GM18870 (cell line): ENCODE measurements around the gene ZNF142.

ENCODE experiments used
- ATAC-seq: cut with Tn5 transposase; IDR thresholded peaks from one replicate; pipeline ENCODE4 v1.9.1; 2021; ENCODE audit warnings: moderate library complexity; ENCODE audit not compliant: unreplicated experiment

ZNF142 gene

GRCh38 chr2:218648088-218648786 is 11.2 kb downstream of the ZNF142 start:
- no peak for ATAC-seq

- no peak for ATAC-seq
Measured at GRCh38 chr2:218645126-218645525, 14.3 kb downstream of the ZNF142 start.

- no peak for ATAC-seq
Measured at GRCh38 chr2:218644721-218645120, 14.7 kb downstream of the ZNF142 start.

GRCh38 chr2:218643751-218644310 is 15.6 kb downstream of the ZNF142 start:
- no peak for ATAC-seq

- ATAC-seq = no peak
Measured at GRCh38 chr2:218642786-218643185, 16.6 kb downstream of the ZNF142 start.

GRCh38 chr2:218642121-218642656 is 17.2 kb downstream of the ZNF142 start:
- no peak for ATAC-seq

GRCh38 chr2:218638372-218638771 is 21.1 kb downstream of the ZNF142 start:
- ATAC-seq = no peak

GRCh38 chr2:218635719-218636118 is 23.7 kb downstream of the ZNF142 start:
- ATAC-seq = no peak

- ATAC-seq = no peak
Measured at GRCh38 chr2:218631837-218632236, 27.6 kb downstream of the ZNF142 start.

GRCh38 chr2:218627939-218628338 is 31.5 kb downstream of the ZNF142 start:
- no peak for ATAC-seq

- ATAC-seq = no peak
Measured at GRCh38 chr2:218626369-218626768, 33.1 kb downstream of the ZNF142 start.

GRCh38 chr2:218623366-218623705 is 36.1 kb downstream of the ZNF142 start:
- no peak for ATAC-seq

- ATAC-seq = no peak
Measured at GRCh38 chr2:218622606-218623365, 36.6 kb downstream of the ZNF142 start.

- ATAC-seq = no peak
Measured at GRCh38 chr2:218621007-218621406, 38.4 kb downstream of the ZNF142 start.

GRCh38 chr2:218618102-218618860 is 41.1 kb downstream of the ZNF142 start:
- no peak for ATAC-seq

GRCh38 chr2:218615868-218616315 is 43.5 kb downstream of the ZNF142 start:
- no peak for ATAC-seq

GRCh38 chr2:218607436-218608115 is 51.8 kb downstream of the ZNF142 start, which contains the start of gene PLCD4:
TSS of gene PLCD4 (plus strand) at chr2:218607899. CDS start at chr2:218615740, 7,841 bp downstream.
- ATAC-seq = no peak

GRCh38 chr2:218605432-218605831 is 54.0 kb downstream of the ZNF142 start:
- ATAC-seq = no peak
